Ovary (tissue), 9 donors: ENCODE measurements around the gene DDIT3. TPM values are rescaled to one million over a fixed set of nuclear protein-coding genes. Genes with fewer than 3 reads are reported as not detected.
"Not testable (repeated sequence)": the region's sequence is repeated elsewhere in the genome, so short reads cannot be mapped to it uniquely, and the experiment has no call there.

Experiments used
- DNase-seq, 5 donors: peaks; one replicate each; pipeline ENCODE4 v3.0.0-alpha.2; 2019 to 2020
- H3K27ac ChIP-seq, 2 donors: fragments of 200-600 bp; one replicate each; pipeline versions ENCODE4 v1.5.1 to v1.8.0; 2019 to 2022
- H3K27me3 ChIP-seq: fragments of 200-600 bp; one replicate; pipeline ENCODE4 v1.8.0; 2022
- H3K36me3 ChIP-seq: fragments of 200-600 bp; sonication (generic); one replicate; pipeline ENCODE4 v1.5.1; 2019
- H3K4me1 ChIP-seq: one replicate; pipeline ENCODE4 v1.8.1; 2013; ENCODE audit warnings: mild to moderate bottlenecking, moderate library complexity; ENCODE audit not compliant: insufficient read depth
- H3K4me3 ChIP-seq: fragments of 200-600 bp; sonication (generic); one replicate; pipeline ENCODE4 v1.5.1; 2017
- H3K9me3 ChIP-seq, 2 donors: fragments of 200-600 bp in 1 of 2; sonication (generic) in 1 of 2; one replicate each; pipeline versions ENCODE4 v1.5.1 to v1.8.1; 2013 to 2019; ENCODE audit warnings: mild to moderate bottlenecking in 1 of 2, moderate library complexity in 1 of 2
- EP300 ChIP-seq: sonication (generic); formaldehyde crosslinking; IDR thresholded peaks from one replicate; pipeline ENCODE4 v1.6.1; 2017; ENCODE audit warnings: antibody characterized with exemption
- POLR2A ChIP-seq: fragments of 450-650 bp; IDR thresholded peaks from one replicate; pipeline ENCODE4 v1.6.1; 2017; ENCODE audit warnings: antibody characterized with exemption, mild to moderate bottlenecking, moderate library complexity
- WGBS, 3 donors: extraction: QIAGEN DNeasy Blood & Tissue Kit in 1 of 3; methylation state at CpG; one replicate each; pipeline versions ENCODE4 v1.1.5 to v1.1.7; 2013 to 2017; 5-methylcytosine and 5-hydroxymethylcytosine counted together
- intact Hi-C, 4 donors: fragments of 100-400 bp; cut with DNase I; formaldehyde crosslinking; loops; one replicate each; pipeline versions ENCODE4 v1.11.0 to v1.15.1; 2022 to 2023
- polyA plus RNA-seq, 2 donors: library from polyadenylated mRNA; stranded (reverse); fragments of 200-250 nt in 1 of 2; fragments of 350-450 nt in 1 of 2; fragmentation: Illumina TruSeq in 1 of 2; extraction: RNeasy Lipid Tissue Mini Kit (QIAGEN cat#74804) in 1 of 2; gene quantifications; one replicate each; pipeline ENCODE4 v1.2.3, GENCODE V29; 2013 to 2014
- total RNA-seq, 7 donors: library from RNA; depleted of rRNA in 2 of 7; stranded (reverse); fragments of >200 nt in 2 of 7; fragmentation: NEBNext Ultra II Directional in 3 of 7; extraction: Animal tissue kit (Norgen Biotek cat#: 25700) in 3 of 7; gene quantifications; one replicate each; pipeline versions ENCODE4 v1.1.0 to v1.2.4, GENCODE V29; 2016 to 2023
- TF ChIP-seq, protein P1 (sequence below), 3 donors: fragments of 450-650 bp in 2 of 3; fragments of 200-600 bp in 1 of 3; IDR thresholded peaks; one replicate each; pipeline versions ENCODE4 v1.5.1 to v1.8.0; 2016 to 2022; ENCODE audit warnings: antibody characterized with exemption in 3 of 3, mild to moderate bottlenecking in 1 of 3
- donor health status: DM: no; HTN: no; CAD: no; lungs with moderate emphysema.
- donor health status: DM: no; HTN: no; CAD: no.
- donor health status: Bipolar disorder and iron deficiency.
- donor health status: DM: yes; HTN: yes; CAD: no.
- donor health status: DM: no; HTN: no; CAD: no.
- donor health status: DM: yes; HTN: yes; CAD: no.

Gene DDIT3
- total and polyA plus RNA-seq, 9 donors, result 22.1 to 84.9 (median 29.3) TPM

- no peaks in the 10 kb centered on the region for H3K36me3 ChIP-seq
- DNase-seq, result no peak
These were observed 23.5 kb downstream of the DDIT3 start for GRCh38 chr12:57496822-57497221.

DNA sequence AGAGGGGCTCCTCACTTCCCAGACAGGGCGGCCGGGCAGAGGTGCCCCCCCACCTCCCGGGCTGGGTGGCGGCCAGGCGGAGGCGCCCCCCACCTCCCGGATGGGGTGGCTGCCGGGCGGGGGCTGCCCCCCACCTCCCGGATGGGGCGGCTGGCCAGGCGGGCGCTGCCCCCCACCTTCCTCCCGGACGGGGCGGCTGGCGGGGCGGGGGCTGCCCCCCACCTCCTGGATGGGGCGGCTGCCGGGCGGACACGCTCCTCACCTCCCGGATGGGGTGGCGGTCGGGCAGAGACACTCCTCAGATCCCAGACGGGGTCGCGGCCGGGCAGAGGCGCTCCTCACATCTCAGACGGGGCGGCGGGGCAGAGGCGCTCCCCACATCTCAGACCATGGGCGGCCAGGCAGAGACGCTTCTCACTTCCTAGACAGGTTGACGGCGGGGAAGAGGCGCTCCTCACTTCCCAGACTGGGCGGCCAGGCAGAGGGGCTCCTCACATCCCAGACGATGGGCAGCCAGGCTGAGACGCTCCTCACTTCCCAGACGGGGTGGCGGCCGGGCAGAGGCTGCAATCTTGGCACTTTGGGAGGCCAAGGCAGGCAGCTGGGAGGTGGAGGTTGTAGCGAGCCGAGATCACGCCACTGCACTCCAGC is 25.1 kb downstream of the DDIT3 start:
- intact Hi-C loops, H3K4me3 ChIP-seq, H3K27ac ChIP-seq, H3K4me1 ChIP-seq, H3K9me3 ChIP-seq, H3K36me3 ChIP-seq, H3K27me3 ChIP-seq, DNase-seq: not testable (repeated sequence)
- 90 to 95% (median 93%) methylated on average over 29 to 45 of the region's 48 CpGs for WGBS, 3 donors

More at GRCh38 chr12:57496822-57497221, 23.5 kb downstream of the DDIT3 start:
- H3K4me1 ChIP-seq, result no peaks in the 10 kb centered on the region
- intact Hi-C loops, result no loop called here
- H3K9me3 ChIP-seq, result no peaks in the 10 kb centered on the region
- no peak overlapping the region for H3K27ac ChIP-seq
- no peak for TF ChIP-seq EP300
- TF ChIP-seq POLR2A, result no peak
- TF ChIP-seq, protein P1, sequence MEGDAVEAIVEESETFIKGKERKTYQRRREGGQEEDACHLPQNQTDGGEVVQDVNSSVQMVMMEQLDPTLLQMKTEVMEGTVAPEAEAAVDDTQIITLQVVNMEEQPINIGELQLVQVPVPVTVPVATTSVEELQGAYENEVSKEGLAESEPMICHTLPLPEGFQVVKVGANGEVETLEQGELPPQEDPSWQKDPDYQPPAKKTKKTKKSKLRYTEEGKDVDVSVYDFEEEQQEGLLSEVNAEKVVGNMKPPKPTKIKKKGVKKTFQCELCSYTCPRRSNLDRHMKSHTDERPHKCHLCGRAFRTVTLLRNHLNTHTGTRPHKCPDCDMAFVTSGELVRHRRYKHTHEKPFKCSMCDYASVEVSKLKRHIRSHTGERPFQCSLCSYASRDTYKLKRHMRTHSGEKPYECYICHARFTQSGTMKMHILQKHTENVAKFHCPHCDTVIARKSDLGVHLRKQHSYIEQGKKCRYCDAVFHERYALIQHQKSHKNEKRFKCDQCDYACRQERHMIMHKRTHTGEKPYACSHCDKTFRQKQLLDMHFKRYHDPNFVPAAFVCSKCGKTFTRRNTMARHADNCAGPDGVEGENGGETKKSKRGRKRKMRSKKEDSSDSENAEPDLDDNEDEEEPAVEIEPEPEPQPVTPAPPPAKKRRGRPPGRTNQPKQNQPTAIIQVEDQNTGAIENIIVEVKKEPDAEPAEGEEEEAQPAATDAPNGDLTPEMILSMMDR (IDR thresholded peaks at IDR 0.05), result no peak
- no peaks in the 10 kb centered on the region for H3K27me3 ChIP-seq
- no peak overlapping the region for H3K4me3 ChIP-seq

DNA sequence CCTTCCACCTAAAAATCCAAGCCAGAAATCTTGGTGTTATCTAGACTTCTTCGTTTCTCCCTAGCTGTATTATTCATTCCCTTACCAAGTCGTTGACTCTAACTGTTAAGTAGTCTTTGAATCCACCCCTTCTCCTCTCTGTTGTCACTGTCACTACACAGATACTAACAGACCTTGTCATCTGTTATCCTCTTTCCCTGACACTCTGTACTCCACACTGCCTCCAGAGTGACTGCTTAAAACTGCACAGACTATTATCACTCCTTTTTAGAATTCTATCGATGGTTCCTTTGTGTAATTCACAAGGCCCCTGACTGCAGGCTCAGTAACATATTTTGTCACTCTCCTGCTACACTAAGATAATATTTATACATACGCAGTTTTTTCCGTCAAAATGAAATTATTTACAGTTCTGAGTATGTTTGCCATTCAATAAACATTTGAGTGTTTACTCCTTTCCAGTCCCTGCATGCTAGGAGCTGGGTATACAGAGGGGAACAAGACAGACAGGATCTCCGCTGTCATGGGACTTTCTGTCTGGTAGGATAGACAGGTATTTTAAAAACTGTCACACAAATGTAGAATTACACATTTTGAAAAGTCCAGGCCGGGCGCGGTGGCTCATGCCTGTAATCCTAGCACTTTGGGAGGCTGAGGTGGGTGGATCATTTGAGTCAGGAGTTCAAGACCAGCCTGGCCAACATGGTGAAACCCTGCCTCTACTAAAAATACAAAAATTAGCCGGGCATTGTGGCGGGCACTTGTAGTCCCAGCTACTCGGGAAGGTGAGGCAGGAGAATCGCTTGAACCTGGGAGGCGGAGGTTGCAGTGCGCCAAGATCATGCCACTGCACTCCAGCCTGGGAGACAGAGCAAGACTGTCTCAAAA is 28.7 kb downstream of the DDIT3 start:
- no peak overlapping the region for H3K4me3 ChIP-seq
- TF ChIP-seq EP300, result no peak
- H3K9me3 ChIP-seq, result no peaks in the 10 kb centered on the region
- H3K36me3 ChIP-seq, result no peaks in the 10 kb centered on the region
- intact Hi-C loops, result no loop called here
- DNase-seq, result no peak
- H3K4me1 ChIP-seq, result peaks cover 5% of the 10 kb centered on the region
- 88 to 91% (median 90%) methylated on average over 15 of the region's 15 CpGs for WGBS, 3 donors
- no peak overlapping the region for H3K27ac ChIP-seq
- no peaks in the 10 kb centered on the region for H3K27me3 ChIP-seq

GRCh38 chr12:57490126-57490525 is 30.2 kb downstream of the DDIT3 start:
- no peak for DNase-seq
- no peaks in the 10 kb centered on the region for H3K27me3 ChIP-seq
- peaks cover 5% of the 10 kb centered on the region for H3K4me1 ChIP-seq
- 95 to 97% (median 96%) methylated on average over 4 of the region's 4 CpGs for WGBS, 3 donors
- no peak for TF ChIP-seq EP300
- TF ChIP-seq, protein P1 (IDR thresholded peaks at IDR 0.05), result no peak
- no peak for TF ChIP-seq POLR2A
- H3K9me3 ChIP-seq, result no peaks in the 10 kb centered on the region
- intact Hi-C loops, result no loop called here
- H3K27ac ChIP-seq, result no peak overlapping the region
- no peaks in the 10 kb centered on the region for H3K36me3 ChIP-seq
- H3K4me3 ChIP-seq, result no peak overlapping the region

- peaks cover 5% of the 10 kb centered on the region for H3K4me1 ChIP-seq
- no peak for DNase-seq
- H3K36me3 ChIP-seq, result no peaks in the 10 kb centered on the region
- 87 to 89% (median 88%) methylated on average over 5 of the region's 5 CpGs for WGBS, 3 donors
- TF ChIP-seq, protein P1 (IDR thresholded peaks at IDR 0.05), result no peak
- TF ChIP-seq EP300, result no peak
- TF ChIP-seq POLR2A, result no peak
- H3K4me3 ChIP-seq, result no peak overlapping the region
- no peaks in the 10 kb centered on the region for H3K9me3 ChIP-seq
- H3K27ac ChIP-seq, result no peak overlapping the region
- intact Hi-C loops, result no loop called here
- no peaks in the 10 kb centered on the region for H3K27me3 ChIP-seq
These were observed 31.1 kb downstream of the DDIT3 start for GRCh38 chr12:57489157-57489641.
